Tibial nerve (tissue), 3 donors: ENCODE results near the gene TLN1.

Source experiments
- POLR2A ChIP-seq, 2 donors: fragments of 450-650 bp; IDR thresholded peaks; one replicate each; pipeline ENCODE4 v1.6.1; 2017; ENCODE audit warnings: antibody characterized with exemption in 2 of 2, mild to moderate bottlenecking in 2 of 2, moderate library complexity in 2 of 2
- TF ChIP-seq, protein P1 (sequence below), 5 experiments: fragments of 200-600 bp in 3 of 5; fragments of 450-650 bp in 2 of 5; sonication (generic) in 3 of 5; IDR thresholded peaks; one replicate each; pipeline ENCODE4 v1.5.1; 2016 to 2019; ENCODE audit warnings: antibody characterized with exemption in 5 of 5, mild to moderate bottlenecking in 3 of 5, moderate library complexity in 2 of 5

DNA sequence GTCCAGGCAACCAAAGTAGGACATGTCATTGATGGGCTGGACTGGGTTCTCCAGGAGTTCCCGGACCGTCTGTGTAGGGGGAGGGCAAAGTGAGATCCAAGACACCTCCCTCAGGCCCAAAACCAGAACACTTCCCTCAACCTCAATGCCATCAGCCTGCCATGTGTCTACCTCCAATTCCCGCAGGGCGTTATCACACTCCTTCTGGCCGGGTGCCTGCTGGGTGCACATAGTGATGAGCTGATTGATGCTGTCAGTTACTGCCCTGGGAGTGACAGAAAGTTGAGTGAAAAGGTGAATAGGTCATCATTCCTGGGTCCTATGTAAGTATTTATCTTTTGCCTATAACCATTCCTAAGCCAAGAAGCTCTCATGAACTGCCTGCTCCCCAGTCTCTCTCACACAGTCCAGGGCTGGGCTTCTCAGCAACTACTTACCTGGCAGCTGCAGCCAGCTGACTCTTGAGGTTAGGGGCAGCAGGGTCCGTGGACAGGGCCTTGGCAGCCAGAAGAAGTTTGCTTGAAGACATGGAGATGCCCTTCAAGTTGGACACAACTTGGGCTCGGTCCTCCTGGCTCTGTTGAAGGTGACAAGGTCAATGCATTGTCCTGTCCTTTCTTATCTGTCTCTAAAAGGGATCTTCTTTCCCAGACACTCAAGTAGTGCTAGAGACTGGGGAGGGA, 21.0 kb downstream of the TLN1 start:
- TF ChIP-seq, protein P1, sequence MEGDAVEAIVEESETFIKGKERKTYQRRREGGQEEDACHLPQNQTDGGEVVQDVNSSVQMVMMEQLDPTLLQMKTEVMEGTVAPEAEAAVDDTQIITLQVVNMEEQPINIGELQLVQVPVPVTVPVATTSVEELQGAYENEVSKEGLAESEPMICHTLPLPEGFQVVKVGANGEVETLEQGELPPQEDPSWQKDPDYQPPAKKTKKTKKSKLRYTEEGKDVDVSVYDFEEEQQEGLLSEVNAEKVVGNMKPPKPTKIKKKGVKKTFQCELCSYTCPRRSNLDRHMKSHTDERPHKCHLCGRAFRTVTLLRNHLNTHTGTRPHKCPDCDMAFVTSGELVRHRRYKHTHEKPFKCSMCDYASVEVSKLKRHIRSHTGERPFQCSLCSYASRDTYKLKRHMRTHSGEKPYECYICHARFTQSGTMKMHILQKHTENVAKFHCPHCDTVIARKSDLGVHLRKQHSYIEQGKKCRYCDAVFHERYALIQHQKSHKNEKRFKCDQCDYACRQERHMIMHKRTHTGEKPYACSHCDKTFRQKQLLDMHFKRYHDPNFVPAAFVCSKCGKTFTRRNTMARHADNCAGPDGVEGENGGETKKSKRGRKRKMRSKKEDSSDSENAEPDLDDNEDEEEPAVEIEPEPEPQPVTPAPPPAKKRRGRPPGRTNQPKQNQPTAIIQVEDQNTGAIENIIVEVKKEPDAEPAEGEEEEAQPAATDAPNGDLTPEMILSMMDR (IDR thresholded peaks at IDR 0.05): no peak
- TF ChIP-seq POLR2A (IDR thresholded peaks at IDR 0.05): no peak
